NCI-H82 (cell line): ENCODE results near the gene PIP4K2C.

ENCODE experiments used
- DNase-seq: peaks from one replicate; lab custom pipeline; 2025; lab: John Stamatoyannopoulos, UW

PIP4K2C gene

DNA sequence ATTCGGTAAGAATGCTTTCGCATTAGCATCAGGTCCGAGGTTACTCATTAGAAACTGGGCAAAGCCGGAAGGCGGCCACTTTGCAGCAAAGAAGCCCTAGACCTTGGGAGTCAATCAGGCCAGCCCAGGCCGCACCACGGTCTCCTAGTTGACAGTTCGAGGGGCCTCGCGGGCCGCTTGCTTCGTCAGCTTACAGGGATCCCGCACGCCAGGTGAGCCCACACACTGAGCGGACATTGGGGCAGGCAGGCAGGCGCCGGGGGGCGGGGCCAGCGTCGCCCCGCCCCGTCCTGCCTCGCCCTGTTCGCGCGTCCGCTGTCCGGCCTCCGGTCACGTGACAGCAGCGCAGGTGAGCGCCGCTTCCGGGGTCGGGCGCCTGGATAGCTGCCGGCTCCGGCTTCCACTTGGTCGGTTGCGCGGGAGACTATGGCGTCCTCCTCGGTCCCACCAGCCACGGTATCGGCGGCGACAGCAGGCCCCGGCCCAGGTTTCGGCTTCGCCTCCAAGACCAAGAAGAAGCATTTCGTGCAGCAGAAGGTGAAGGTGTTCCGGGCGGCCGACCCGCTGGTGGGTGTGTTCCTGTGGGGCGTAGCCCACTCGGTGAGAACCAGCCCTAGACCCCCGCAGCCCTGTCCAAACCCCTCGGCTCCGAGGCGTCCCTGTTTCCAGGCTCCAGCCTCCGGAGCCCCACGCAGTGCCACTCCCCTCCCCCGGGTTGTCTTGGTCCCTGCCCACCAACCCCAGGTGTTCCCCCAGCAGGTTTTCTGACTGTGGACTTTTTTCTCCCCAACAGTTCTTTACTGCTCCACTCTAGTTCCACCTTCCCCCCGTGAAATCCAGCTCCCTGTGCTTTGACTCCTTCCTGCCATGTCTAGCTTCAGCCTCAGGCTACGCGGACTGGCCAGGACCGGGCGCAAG lies at the start of gene PIP4K2C:
Gene PIP4K2C (plus strand): TSS at position 329 of the 918 bp plus-strand sequence. CDS start 98 bp downstream, at position 427.
- DNase-seq = peak; percentile 86

DNA sequence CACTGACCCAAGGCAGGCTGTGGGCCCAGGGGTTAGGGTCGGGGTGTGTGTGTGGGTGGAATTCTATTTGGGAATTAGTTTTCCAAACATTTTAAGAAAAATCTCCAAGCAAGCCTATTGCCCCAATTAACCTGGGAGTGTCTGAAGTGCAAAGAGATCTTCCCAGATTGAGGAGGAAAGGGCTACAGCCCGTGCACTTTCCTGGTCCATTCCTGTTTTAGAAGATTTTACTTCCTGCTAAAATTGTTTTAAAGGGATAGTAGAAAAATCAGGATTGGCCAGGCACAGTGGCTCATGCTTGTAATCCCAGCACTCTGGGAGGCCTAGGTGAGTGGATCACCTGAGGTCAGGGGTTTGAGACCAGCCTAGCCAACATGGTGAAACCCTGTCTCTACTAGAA lies 49.3 kb upstream of the PIP4K2C start:
- DNase-seq = no peak

DNA sequence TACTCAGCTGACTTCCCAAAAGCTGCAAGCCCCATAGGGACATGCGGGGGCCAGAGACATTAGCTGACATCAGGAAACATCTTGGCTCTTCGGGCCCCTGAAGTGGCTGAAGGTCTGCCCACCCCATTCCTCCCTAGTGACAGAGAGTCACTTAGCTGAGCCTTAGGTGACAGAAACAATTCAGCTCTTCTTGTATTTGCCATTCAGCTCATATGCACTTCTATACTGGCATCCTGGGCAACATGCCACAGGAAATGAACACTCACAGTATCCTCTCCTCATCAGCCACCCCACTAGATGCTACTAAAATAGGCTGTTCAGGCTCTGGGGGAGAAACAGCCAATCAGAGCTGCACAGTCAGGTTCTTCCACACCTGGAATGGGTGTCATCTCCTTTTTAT lies 47.4 kb upstream of the PIP4K2C start:
- DNase-seq = no peak

DNA sequence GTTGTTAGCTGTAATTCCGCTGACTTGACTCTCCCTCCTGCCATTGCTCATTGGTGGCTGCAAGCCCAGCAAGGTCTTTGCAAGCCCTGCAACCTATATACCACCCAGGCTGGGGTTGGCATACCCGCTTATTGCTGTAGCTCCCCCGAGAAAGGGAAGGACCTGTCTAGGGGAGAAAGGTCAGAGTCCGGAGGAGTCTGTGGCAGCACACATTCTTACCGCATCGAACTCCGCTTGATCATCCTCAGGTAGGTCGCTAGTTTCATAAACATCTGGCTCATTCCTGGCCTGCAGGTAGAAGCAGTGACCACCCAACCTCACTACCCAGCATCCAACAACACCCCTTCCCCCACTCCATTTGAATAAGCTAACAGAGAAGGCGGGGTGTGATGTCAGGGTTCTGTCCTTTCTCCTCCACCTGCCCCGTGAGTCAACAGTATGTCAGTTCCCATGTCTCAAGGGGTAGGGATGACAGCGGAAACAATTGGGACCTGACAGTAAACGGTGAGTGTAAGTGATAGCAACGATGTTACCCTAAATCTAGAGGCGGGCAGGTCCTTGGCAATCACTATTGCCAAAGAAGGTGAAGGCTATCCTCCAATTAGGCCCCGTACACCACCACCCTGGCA lies 45.1 kb upstream of the PIP4K2C start:
- no peak for DNase-seq

DNA sequence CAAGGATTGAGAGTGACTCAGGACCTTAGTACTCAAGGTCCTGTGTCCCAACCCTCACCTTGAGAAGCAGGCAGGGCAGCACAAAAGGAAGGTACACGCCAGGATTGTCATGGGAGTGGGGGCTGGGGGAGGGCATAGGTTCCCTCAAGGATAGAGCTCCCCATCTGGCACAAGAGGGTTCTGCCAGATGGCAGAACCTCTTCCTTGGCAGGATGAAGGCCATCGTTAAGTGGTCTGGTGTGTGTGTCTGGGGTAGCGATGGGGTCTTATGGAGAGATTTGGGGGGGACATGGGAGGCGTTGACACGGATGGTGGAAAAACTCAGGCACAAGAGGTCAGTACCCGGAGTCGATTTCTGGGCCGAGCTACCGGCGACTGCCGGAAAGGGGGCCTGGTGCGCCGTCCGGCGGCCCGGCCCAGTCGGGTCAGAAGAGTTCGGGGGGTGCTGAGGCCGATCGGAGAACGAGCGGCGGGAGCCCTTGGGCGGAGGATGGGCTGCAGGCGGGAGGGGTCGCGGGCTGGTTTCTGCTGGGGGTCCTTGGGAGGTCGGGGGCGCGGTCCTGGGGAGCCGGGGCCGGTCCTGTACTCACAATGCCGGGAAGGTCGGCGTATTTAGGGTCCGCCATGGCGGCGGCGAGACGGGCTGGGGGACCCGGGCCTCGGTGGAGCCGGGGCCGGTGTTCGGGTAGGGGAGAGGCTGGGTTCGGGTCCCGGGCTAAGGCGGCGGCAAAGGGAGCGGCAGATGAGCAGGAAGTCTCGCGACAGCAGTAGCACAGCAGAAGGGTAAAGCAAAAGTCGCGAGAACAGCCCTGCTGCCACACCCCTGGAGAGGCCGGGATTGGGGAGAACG lies 44.3 kb upstream of the PIP4K2C start, which contains the start of gene DCTN2:
Gene DCTN2 (minus strand): TSS at position 755 of the 850 bp plus-strand sequence. CDS start 129 bp downstream, at position 626.
- peak; percentile 99 for DNase-seq

DNA sequence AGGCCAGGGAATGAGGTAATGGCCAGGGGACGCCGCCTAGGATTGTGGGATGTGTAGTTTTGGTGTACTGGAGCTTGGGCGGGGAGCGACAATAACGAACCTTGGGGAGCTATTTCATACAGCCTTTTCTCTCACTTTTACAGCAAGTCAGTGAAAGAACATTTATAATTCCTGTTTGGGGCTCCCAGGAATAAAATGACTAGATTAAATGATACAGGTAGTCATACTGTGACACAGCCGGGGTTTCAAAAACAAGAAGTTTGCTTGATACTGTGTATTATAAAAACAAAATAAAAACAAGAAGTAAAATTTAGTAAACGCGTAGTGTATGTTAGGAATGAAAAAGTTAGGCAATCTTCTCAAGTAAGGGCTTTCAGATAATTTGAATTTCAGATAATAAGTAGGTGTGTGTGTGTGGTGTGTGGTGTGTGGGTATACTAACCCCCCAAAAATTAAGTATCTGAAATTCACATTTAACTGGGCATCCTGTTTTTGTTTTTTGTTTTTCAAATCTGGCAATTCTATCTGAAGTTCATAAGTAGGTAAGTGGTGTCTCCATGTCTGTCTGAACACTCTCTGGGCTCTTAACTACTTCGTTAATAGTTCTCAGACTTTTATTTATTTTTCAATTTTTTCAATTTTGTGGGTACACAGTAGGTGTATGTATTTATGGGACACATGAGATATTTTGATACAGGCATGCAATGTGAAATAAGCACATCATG lies 43.5 kb upstream of the PIP4K2C start:
- no peak for DNase-seq

DNA sequence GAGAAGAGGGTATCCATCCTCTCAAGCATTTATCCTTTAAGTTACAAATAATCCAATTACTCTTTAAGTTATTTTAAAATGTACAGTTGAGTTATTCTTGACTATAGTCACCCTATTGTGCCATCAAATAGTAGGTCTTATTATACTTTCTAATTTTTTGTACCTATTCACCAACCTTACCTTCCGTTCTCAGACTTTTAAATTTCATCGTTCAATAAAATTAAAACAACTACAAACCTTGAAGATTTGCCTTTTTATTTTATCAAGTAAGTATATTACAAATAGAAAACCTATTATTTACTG lies 43.0 kb upstream of the PIP4K2C start:
- no peak for DNase-seq

DNA sequence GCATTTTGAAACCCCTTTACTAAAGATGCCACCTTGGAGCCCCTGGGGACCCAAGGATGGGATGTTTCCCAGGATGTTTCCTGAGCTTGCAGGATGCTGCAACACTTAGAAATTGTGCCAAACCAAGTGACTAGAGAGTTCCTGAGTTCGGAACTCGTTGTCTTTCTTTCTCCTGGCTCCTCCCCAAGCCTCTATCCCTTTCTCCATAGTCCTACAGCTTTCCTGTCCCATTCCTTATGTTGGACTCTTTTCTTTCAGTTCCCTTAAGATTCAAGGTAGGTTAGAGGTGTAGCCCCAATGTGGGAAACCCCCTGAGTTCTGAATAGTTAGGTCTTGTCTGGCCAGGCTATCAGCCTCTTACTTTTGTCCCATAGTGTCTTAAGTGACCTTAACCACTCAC lies 42.5 kb upstream of the PIP4K2C start:
- no peak for DNase-seq

DNA sequence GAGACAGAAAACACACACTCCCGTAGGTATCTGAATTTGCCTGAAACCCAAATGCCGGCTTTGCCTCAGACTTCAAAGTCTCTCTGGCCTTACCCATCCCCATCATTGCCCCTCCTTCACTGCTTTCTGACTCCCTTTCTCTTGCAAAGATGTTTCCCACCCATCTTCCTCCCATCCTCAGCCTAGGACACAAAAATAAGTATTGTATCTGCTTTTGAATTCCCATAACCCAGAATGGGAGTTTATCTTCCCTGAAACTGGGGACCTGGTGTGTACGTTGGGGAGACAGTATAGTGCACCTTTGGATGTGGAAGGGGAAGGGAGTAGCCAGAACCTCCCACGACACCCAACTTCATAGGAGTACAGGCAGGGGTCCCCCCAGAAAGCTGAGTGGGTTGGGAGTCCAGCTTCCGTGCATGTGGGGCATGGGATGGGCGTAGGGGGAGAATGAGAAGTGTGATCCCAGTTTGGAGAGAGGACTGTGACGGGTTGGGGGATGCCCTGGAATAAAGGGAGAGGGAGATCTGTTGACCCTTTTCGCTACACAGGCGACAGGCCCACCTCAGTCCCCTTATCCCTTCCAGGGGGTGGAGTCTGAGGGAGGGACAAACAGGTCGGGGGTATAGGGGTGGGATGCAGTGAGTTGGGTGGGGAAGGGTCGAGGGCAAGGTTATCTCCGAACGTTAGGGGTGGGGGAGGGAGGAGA lies 41.6 kb upstream of the PIP4K2C start:
- DNase-seq = no peak

DNA sequence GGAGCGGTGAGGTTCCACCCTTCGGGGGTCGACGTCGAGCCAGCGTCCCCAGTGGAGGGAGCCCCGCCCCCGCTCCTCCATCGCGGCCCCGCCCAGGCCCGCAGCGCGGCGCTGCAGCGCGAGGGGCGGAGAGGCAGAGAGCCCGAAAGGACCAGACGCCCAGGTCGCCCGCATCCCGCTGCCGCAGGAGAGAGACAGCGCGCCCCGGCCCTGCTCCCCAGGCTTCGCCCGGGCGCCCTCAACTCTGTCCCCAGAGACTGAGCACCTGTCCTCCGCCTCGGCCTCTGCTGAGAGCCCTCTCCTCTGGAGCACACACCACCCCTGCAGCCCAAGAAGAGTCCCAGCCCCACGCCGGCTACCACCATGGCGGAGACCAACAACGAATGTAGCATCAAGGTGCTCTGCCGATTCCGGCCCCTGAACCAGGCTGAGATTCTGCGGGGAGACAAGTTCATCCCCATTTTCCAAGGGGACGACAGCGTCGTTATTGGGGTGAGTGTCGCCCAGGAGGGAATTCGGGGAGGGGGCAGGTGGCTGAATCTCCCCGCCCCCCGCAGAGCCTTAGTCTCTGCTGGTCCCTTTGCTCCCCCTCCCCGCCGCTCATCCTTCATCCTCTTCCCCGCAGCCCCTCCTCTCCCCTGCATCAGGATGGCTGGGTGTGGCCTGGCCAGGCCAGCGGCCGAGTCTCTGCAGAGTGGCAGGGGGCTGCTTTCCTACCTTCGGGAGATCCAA lies 40.9 kb upstream of the PIP4K2C start, which contains the start of gene KIF5A:
Gene KIF5A (plus strand): TSS at position 136 of the 732 bp plus-strand sequence. CDS start 228 bp downstream, at position 364.
- DNase-seq = peak; percentile 79

DNA sequence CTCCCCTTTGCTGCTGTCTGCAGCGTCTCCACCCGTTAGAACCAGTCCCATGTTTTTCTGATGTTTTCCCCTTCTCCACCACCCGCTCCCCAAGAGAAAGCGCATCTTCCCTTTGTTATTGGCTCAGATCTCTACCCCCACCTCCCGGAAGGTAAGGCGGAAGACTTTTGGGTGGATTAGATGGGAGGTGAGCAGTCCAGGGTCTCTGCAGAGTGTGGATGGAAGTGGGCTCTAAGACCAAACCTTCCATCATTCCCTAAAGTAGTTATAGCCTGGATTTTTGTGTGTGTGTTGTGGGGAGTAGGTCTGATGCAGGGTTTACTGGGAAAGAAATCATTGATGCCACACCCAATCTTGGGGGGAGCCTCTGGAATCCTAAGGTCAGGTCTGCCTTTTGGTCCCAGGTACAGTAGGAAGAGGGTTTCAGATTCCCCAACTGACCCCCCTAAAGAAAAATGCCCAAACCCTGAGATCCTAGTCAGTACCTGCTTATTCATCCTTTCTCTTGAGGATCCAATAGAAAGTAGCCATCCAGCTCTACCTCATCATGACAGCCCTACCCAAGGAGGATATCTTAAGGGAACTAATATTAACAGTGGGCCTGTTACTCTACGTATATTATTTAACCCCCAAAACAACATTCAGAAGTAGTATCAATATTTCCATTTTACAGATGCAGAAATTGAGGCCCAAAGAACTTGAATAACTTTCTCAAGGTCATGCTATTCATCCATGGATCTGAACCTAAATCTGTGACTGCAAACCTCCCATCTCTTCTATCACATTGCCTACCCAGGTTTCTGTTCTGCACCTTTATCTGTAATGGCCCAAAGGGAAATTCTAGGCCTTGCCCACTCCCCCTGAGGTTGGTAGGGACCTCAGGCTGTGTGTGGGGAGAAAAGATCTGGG lies 40.1 kb upstream of the PIP4K2C start:
- no peak for DNase-seq

DNA sequence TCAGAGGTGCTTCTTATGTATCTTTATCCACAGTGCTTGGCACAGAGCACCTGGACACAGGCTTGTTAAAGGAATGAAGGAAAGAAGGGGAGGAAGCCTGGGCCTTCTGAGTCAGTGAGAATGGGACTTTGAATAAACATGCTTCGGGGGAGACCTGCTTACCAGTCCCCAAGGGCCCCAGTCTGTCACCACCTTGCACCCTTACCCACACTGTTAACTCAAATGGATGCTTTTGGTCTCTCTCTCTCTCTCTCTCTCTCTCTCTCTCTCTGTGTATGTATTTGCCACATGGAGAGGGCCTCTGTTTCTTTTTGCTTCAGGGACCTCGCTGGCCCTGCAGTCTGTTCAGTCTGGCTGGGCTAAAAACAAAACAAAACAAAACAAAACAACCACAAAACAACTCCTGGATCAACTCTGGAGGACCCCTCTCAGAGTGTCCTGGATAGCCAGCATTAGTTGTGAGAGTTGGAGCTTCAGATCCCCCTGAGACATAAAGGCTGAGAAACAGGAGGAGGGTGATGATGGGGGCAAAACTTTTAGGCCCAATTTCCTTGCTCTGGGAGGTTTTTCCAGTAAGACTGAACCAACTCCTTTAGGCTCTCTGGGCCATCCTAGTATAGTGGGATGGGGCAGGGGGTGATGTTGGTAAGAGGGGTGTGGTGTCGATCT lies 39.2 kb upstream of the PIP4K2C start:
- DNase-seq = no peak

DNA sequence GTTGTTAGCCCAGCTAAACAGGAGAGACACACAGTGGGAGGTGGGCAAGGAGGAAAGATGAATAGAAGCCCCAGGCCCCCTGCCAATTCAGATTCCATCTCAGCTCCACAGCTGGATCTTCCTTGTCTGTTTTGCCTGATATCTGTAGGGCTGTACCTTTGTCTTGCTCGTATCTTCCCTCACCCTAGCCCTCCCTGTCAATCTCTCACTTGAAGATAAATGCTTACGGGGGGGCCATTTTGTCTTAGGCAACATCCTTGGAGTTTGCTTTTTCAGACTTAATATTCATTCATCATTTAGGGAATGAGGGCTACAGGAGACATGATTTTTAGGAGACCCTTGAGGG lies 38.7 kb upstream of the PIP4K2C start:
- no peak for DNase-seq

DNA sequence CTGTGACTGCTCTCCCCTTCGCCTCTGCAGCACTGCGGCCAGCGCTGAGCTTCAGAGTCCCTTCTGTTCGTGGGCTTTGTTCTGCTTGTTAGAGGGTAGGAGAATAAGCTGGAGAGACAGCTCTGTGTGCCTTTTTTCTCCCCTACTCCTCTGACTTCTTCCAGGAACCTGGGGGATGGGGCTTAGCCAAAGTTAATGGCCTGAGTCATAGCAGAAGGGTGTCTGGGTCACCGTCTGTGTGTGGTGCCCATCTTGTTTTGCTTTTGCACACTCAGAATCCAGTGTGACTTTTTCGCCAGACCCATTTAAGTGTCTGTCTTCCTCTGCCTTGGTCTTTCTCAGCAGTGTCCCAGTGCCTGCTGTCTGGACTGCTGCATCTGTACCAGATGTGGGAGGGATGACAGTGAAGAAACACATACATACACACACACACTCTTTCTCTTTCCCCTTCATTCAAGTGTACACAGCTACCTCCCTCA lies 38.1 kb upstream of the PIP4K2C start:
- peak; percentile 43 for DNase-seq

DNA sequence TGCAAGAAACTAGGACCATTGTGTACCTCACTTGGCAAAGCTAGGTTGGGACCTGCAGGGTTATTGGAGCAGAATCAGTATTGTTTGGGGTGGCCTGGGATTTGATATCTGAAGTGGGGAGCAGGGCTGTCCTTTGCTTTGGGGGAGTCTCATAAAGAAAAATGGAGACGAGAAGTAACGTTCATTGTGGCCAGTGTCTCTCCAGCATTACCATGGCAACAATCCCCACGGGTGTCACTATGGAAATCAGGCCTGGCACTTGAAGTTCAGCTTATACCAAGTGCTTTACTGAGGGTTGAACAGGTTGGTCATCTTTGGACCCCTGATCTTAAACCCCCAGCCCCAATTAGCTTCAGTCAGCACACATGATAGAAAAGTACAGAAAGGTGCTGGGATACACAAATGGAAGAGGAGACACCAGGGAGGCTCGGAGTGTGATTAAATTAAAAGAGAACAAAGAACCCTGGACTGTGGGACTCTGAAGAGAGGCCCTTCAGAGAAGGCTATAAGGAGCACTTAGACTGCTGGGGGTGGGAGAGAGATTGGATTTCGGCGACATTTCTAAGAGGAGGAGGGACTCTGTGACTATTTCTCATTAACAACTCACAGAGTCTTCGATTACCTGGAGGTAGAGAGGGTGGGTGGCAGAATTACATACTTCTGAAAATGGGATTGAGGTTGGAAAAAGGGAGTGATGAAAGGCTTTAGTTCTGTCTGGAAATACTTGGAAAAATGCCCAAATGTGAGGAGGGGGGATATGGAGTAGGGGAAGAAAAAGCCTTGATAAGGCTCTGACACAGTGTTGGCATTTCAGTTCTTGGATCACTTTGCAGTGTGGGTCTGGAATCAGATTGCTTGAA lies 37.4 kb upstream of the PIP4K2C start:
- DNase-seq = no peak

DNA sequence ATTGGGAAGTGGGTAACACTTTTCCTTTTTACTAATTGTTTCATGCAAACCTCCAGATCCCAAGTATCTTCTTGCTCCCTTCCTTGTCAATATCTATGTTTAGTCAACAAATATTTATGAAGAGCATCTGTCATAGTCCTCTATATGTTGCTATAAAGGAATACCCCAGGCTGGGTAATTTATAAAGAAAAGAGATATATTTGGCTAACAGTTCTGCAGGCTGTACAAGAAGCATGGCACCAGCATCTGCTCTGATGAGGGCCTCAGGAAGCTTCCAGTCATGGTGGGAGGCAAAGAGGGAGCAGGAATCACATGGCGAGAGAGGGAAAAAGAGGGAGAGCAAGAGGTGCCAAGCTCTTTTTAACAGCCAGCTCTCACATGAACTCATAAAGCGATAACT lies 36.5 kb upstream of the PIP4K2C start:
- no peak for DNase-seq

DNA sequence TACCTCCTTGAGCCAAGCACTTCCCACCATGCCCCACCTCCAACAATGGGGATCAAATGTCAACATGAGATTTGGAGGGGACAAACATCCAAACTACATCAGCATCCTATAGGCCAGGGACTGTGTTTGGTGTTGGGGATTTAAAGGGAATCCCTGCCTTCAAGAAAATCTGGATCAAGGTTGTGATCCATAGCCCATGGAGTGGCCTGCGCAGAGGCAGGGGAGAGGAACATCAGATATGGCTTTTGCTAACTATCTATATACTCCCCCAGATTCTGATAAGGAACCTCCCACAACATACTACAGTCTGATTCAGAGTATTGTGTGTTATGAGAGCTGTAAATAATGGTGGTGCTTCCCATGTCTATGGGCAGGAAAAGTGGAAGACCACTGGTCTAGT lies 36.1 kb upstream of the PIP4K2C start:
- DNase-seq = peak; percentile 28

DNA sequence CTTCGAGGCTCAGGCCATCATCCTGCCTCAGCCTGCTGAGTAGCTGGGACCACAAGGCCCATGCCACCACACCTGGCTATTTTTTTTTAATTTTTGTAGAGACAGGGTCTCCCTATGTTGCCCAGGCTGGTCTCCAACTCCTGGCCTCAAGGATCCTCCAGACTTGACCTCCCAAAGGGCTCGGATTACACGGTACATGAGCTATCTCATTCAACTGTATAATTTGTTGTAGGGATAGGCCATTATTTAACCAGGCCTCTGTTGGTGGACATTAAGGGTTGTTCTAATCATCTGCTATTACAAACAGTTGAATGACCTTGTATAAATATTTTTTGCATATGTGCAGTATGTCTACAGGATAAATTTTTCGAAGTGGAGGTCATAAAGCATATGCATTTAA lies 32.1 kb upstream of the PIP4K2C start:
- no peak for DNase-seq
